Esophagus muscularis mucosa (tissue), 4 donors: ENCODE results near the gene EYA2. TPM values are rescaled to one million over a fixed set of nuclear protein-coding genes. Genes with fewer than 3 reads are reported as not detected.

Source experiments
- DNase-seq: peaks from one replicate; pipeline ENCODE4 v3.0.0-alpha.2; 2017; ENCODE audit errors: extremely low spot score
- H3K27ac ChIP-seq, 4 donors: fragments of 200-600 bp; sonication (generic); replicated peaks in 1 of 4; 1 replicate in 3 of 4; 2 replicates in 1 of 4; pipeline ENCODE4 v1.5.1; 2016 to 2019; ENCODE audit warnings: mild to moderate bottlenecking in 1 of 4
- H3K27me3 ChIP-seq, 4 donors: fragments of 200-600 bp; sonication (generic); one replicate each; pipeline versions ENCODE4 v1.5.1 to v1.6.0; 2016 to 2019
- H3K36me3 ChIP-seq, 4 donors: fragments of 200-600 bp; sonication (generic); one replicate each; pipeline ENCODE4 v1.5.1; 2016 to 2019
- H3K4me1 ChIP-seq, 4 donors: fragments of 200-600 bp; sonication (generic); one replicate each; pipeline ENCODE4 v1.5.1; 2016 to 2019
- H3K4me3 ChIP-seq, 4 donors: fragments of 200-600 bp; sonication (generic); 1 replicate in 2 of 4; 2 replicates in 2 of 4; pipeline ENCODE4 v1.5.1; 2016 to 2019; ENCODE audit warnings: mild to moderate bottlenecking in 4 of 4, moderate library complexity in 1 of 4
- H3K9me3 ChIP-seq, 4 donors: fragments of 200-600 bp; sonication (generic); 1 replicate in 3 of 4; 2 replicates in 1 of 4; pipeline ENCODE4 v1.5.1; 2016 to 2019
- CTCF ChIP-seq, 3 experiments: fragments of 200-600 bp in 2 of 3; fragments of 450-650 bp in 1 of 3; sonication (generic) in 2 of 3; IDR thresholded peaks; one replicate each; pipeline ENCODE4 v1.5.1; 2017 to 2019; ENCODE audit warnings: antibody characterized with exemption in 3 of 3, mild to moderate bottlenecking in 2 of 3, moderate library complexity in 1 of 3
- EP300 ChIP-seq: sonication (generic); formaldehyde crosslinking; IDR thresholded peaks from one replicate; pipeline ENCODE4 v1.6.1; 2017; ENCODE audit warnings: antibody characterized with exemption
- POLR2A ChIP-seq: fragments of 450-650 bp; IDR thresholded peaks from one replicate; pipeline ENCODE4 v1.6.1; 2017; ENCODE audit warnings: antibody characterized with exemption, moderate library complexity, mild to moderate bottlenecking, low read depth
- POLR2AphosphoS5 ChIP-seq, 2 donors: sonication (generic); formaldehyde crosslinking; IDR thresholded peaks; one replicate each; pipeline ENCODE4 v1.6.1; 2017; ENCODE audit warnings: antibody characterized with exemption in 2 of 2
- WGBS: methylation state at CpG from one replicate; pipeline ENCODE4 v1.1.5; 2018; 5-methylcytosine and 5-hydroxymethylcytosine counted together
- intact Hi-C: fragments of 100-400 bp; cut with DNase I; formaldehyde crosslinking; loops from one replicate; pipeline ENCODE4 v1.15.1; 2023
- total RNA-seq, 4 donors: library from RNA; depleted of rRNA; stranded (reverse); fragments of >200 nt; gene quantifications; one replicate each; pipeline versions ENCODE4 v1.1.0 to v1.2.1, GENCODE V29; 2016

EYA2 gene
- total RNA-seq, 4 donors from 2014 or later: 1.2 to 5.9 (median 4.2) TPM

GRCh38 chr20:47075263-47075662 lies 180.6 kb downstream of the EYA2 start:
- Histone ChIP-seq H3K27me3 (no peaks in the 10 kb centered on the region), H3K4me1 (no peaks in the 10 kb centered on the region), H3K36me3 (peaks cover 0 to 9% (median 3%) of the 10 kb centered on the region in 4 donors), H3K4me3 (no peak overlapping the region), H3K27ac (no peak overlapping the region), H3K9me3 (peaks cover 0 to 16% (median 3%) of the 10 kb centered on the region in 4 donors)
- intact Hi-C loops: no loop called here
- 92% methylated on average over 3 of the region's 3 CpGs for WGBS
- no peak for DNase-seq
- no peak for TF ChIP-seq CTCF (IDR thresholded peaks at IDR 0.05)
- no peak for TF ChIP-seq EP300
- TF ChIP-seq POLR2A: no peak
- TF ChIP-seq POLR2AphosphoS5 (IDR thresholded peaks at IDR 0.05): no peak

DNA sequence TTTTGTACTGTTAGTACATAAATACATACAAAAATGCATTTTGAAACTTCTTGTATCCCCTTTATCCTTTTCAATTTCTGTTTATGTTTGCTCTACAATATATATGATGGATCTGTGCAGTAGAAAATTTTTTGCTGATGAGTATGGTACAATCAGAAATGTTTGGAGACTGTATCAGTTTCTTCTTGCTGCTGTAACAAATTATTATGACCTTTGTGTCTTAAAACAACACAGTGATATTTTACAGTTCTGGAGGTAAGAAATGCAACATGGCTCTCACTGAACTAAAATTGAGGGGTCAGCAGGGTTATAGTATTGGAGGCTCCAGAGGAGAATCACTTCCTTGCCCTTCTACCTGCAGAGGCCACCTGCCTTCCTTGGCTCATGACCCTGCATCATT lies 184.4 kb downstream of the EYA2 start:
- Histone ChIP-seq H3K27ac (no peak overlapping the region), H3K4me1 (no peaks in the 10 kb centered on the region), H3K4me3 (no peak overlapping the region), H3K9me3 (peaks cover 0 to 16% (median 3%) of the 10 kb centered on the region in 4 donors), H3K27me3 (no peaks in the 10 kb centered on the region), H3K36me3 (peaks cover 0 to 5% (median 2%) of the 10 kb centered on the region in 4 donors)
- DNase-seq: no peak
- no peak for TF ChIP-seq POLR2AphosphoS5 (IDR thresholded peaks at IDR 0.05)
- no peak for TF ChIP-seq CTCF (IDR thresholded peaks at IDR 0.05)
- no peak for TF ChIP-seq POLR2A
- no peak for TF ChIP-seq EP300
- intact Hi-C loops: no loop called here

GRCh38 chr20:47080365-47080764 lies 185.7 kb downstream of the EYA2 start:
- WGBS: 95% methylated on average over 1 of the region's 1 CpG
- no peak for TF ChIP-seq POLR2AphosphoS5 (IDR thresholded peaks at IDR 0.05)
- TF ChIP-seq POLR2A: no peak
- no peak for TF ChIP-seq EP300
- TF ChIP-seq CTCF (IDR thresholded peaks at IDR 0.05): no peak
- intact Hi-C loops: no loop called here

GRCh38 chr20:47086316-47086715 lies 191.7 kb downstream of the EYA2 start:
- Histone ChIP-seq H3K27me3 (no peaks in the 10 kb centered on the region), H3K4me3 (no peak overlapping the region), H3K27ac (no peak overlapping the region), H3K9me3 (no peaks in the 10 kb centered on the region), H3K36me3 (no peaks in the 10 kb centered on the region), H3K4me1 (no peaks in the 10 kb centered on the region)
- WGBS: 67% methylated on average over 6 of the region's 6 CpGs
- TF ChIP-seq EP300 (no peak), POLR2A (no peak), POLR2AphosphoS5 (IDR thresholded peaks at IDR 0.05) (no peak), CTCF (IDR thresholded peaks at IDR 0.05) (no peak)
- DNase-seq: no peak
- intact Hi-C loops: no loop called here

More at GRCh38 chr20:47080365-47080764, 185.7 kb downstream of the EYA2 start:
- H3K27me3 ChIP-seq: no peaks in the 10 kb centered on the region
- peaks cover 0 to 16% (median 3%) of the 10 kb centered on the region in 4 donors for H3K9me3 ChIP-seq
- H3K4me3 ChIP-seq: no peak overlapping the region
- H3K36me3 ChIP-seq: no peaks in the 10 kb centered on the region
- H3K4me1 ChIP-seq: no peaks in the 10 kb centered on the region
- DNase-seq: no peak
- no peak overlapping the region for H3K27ac ChIP-seq

DNA sequence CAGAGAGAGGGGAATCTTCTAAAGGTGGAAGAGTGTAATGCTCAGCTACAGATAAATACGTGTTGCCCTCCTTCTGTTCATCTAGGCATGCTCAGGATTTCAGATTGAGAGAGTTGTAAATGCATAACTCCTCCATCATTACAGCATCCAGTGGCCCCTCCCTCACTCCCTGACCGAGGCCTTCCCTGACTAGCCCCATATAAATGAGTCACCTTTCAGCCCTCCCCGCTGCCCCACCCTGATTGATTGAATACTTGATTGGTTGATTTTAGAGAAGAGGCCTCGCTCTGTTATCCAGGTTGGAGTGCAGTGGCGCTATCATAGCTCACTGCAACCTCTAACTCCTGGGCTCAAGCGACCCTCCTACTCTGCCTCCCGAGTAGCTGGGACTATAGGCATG lies 193.7 kb downstream of the EYA2 start:
- Histone ChIP-seq H3K36me3 (peaks cover 0 to 1% (median 0%) of the 10 kb centered on the region in 4 donors), H3K9me3 (no peaks in the 10 kb centered on the region), H3K27ac (no peak overlapping the region), H3K4me3 (no peak overlapping the region), H3K27me3 (no peaks in the 10 kb centered on the region), H3K4me1 (no peaks in the 10 kb centered on the region)
- no peak for DNase-seq
- TF ChIP-seq POLR2A (no peak), POLR2AphosphoS5 (IDR thresholded peaks at IDR 0.05) (no peak), EP300 (no peak), CTCF (IDR thresholded peaks at IDR 0.05) (no peak)
- intact Hi-C loops: no loop called here
- 95% methylated on average over 7 of the region's 7 CpGs for WGBS
